Subcutaneous abdominal adipose tissue (tissue), 5 donors: ENCODE measurements around the gene FXYD2.
"Not testable (repeated sequence)": the region's sequence is repeated elsewhere in the genome, so short reads cannot be mapped to it uniquely, and the experiment has no call there.

Experiments
- H3K27ac ChIP-seq: one replicate; pipeline ENCODE4 v1.7.0; 2013; ENCODE audit warnings: low read depth, mild to moderate bottlenecking, inconsistent platforms, low read length, moderate library complexity
- H3K27me3 ChIP-seq, 5 donors: one replicate each; pipeline ENCODE4 v1.7.0; 2013; ENCODE audit warnings: low read length in 5 of 5, inconsistent platforms in 1 of 5; ENCODE audit not compliant: control insufficient read depth in 5 of 5, insufficient read depth in 4 of 5
- H3K36me3 ChIP-seq, 5 donors: one replicate each; pipeline ENCODE4 v1.7.0; 2013; ENCODE audit warnings: low read length in 5 of 5; ENCODE audit not compliant: control insufficient read depth in 5 of 5, insufficient read depth in 5 of 5
- H3K4me1 ChIP-seq, 5 donors: one replicate each; pipeline ENCODE4 v1.7.0; 2013; ENCODE audit warnings: low read length in 5 of 5, mild to moderate bottlenecking in 3 of 5, moderate library complexity in 1 of 5; ENCODE audit not compliant: control insufficient read depth in 5 of 5, insufficient read depth in 5 of 5
- H3K4me3 ChIP-seq, 5 donors: one replicate each; pipeline ENCODE4 v1.7.0; 2013; ENCODE audit warnings: low read length in 5 of 5, low read depth in 1 of 5
- H3K9ac ChIP-seq, 5 donors: one replicate each; pipeline ENCODE4 v1.7.0; 2013; ENCODE audit warnings: low read length in 5 of 5, mild to moderate bottlenecking in 4 of 5, moderate library complexity in 3 of 5
- H3K9me3 ChIP-seq, 5 donors: one replicate each; pipeline ENCODE4 v1.7.0; 2013; ENCODE audit warnings: low read length in 5 of 5; ENCODE audit not compliant: control insufficient read depth in 5 of 5
- donor health status: healthy.
- donor health status: healthy.
- donor health status: healthy.
- donor health status: healthy.
- donor health status: healthy.

The FXYD2 gene

GRCh38 chr11:117816846-117817367 is 7.6 kb downstream of the FXYD2 start:
- Histone ChIP-seq H3K27me3 (peaks cover 0 to 14% (median 0%) of the 10 kb centered on the region in 5 donors), H3K4me3 (peak overlapping the region in 3 of 5 donors; percentile 22 to 39 (median 38)), H3K36me3 (no peaks in the 10 kb centered on the region), H3K9ac (peak overlapping the region in 2 of 5 donors; percentile 1 to 41), H3K27ac (peak overlapping the region; percentile 30), H3K9me3 (no peaks in the 10 kb centered on the region), H3K4me1 (peaks cover 0 to 39% (median 34%) of the 10 kb centered on the region in 5 donors)

GRCh38 chr11:117816151-117816741 is 8.3 kb downstream of the FXYD2 start:
- peak overlapping the region; percentile 30 for H3K27ac ChIP-seq
- H3K9ac ChIP-seq = peak overlapping the region in 1 of 5 donors; percentile 22
- H3K9me3 ChIP-seq = no peaks in the 10 kb centered on the region
- H3K4me3 ChIP-seq = peak overlapping the region in 3 of 5 donors; percentile 17 to 39 (median 38)
- H3K4me1 ChIP-seq = peaks cover 0 to 39% (median 34%) of the 10 kb centered on the region in 5 donors
- no peaks in the 10 kb centered on the region for H3K36me3 ChIP-seq
- peaks cover 0 to 12% (median 0%) of the 10 kb centered on the region in 5 donors for H3K27me3 ChIP-seq

- Histone ChIP-seq H3K4me3 (no peak overlapping the region), H3K27ac (peak overlapping the region; percentile 46), H3K36me3 (no peaks in the 10 kb centered on the region), H3K27me3 (peaks cover 0 to 12% (median 0%) of the 10 kb centered on the region in 5 donors), H3K4me1 (peaks cover 0 to 39% (median 34%) of the 10 kb centered on the region in 5 donors), H3K9me3 (no peaks in the 10 kb centered on the region), H3K9ac (no peak overlapping the region)
Observed at GRCh38 chr11:117815262-117815803, 9.2 kb downstream of the FXYD2 start.

GRCh38 chr11:117814766-117815261 is 9.7 kb downstream of the FXYD2 start:
- Histone ChIP-seq H3K9ac (no peak overlapping the region), H3K9me3 (no peaks in the 10 kb centered on the region), H3K27ac (peak overlapping the region; percentile 46), H3K27me3 (peaks cover 0 to 13% (median 0%) of the 10 kb centered on the region in 5 donors), H3K4me1 (peaks cover under 1 to 40% (median 34%) of the 10 kb centered on the region in 5 donors), H3K4me3 (no peak overlapping the region), H3K36me3 (no peaks in the 10 kb centered on the region)

GRCh38 chr11:117814204-117814765 is 10.3 kb downstream of the FXYD2 start:
- no peaks in the 10 kb centered on the region for H3K9me3 ChIP-seq
- H3K4me3 ChIP-seq = no peak overlapping the region
- no peaks in the 10 kb centered on the region for H3K36me3 ChIP-seq
- H3K27ac ChIP-seq = no peak overlapping the region
- H3K4me1 ChIP-seq = peaks cover 4 to 45% (median 39%) of the 10 kb centered on the region in 5 donors
- H3K9ac ChIP-seq = no peak overlapping the region
- H3K27me3 ChIP-seq = peaks cover 0 to 19% (median 2%) of the 10 kb centered on the region in 5 donors

GRCh38 chr11:117810056-117810451 is 14.5 kb downstream of the FXYD2 start:
- not testable (repeated sequence) for H3K9me3 ChIP-seq, H3K27ac ChIP-seq, H3K9ac ChIP-seq, H3K4me3 ChIP-seq, H3K36me3 ChIP-seq
- peaks cover 2 to 18% (median 16%) of the 10 kb centered on the region in 5 donors for H3K27me3 ChIP-seq
- H3K4me1 ChIP-seq = peaks cover 4 to 25% (median 15%) of the 10 kb centered on the region in 5 donors

- H3K27ac ChIP-seq = no peak overlapping the region
- no peaks in the 10 kb centered on the region for H3K36me3 ChIP-seq
- peaks cover 2 to 18% (median 16%) of the 10 kb centered on the region in 5 donors for H3K27me3 ChIP-seq
- peaks cover 4 to 19% (median 8%) of the 10 kb centered on the region in 5 donors for H3K4me1 ChIP-seq
- peak overlapping the region in 1 of 5 donors; percentile 59 for H3K9ac ChIP-seq
- no peaks in the 10 kb centered on the region for H3K9me3 ChIP-seq
- H3K4me3 ChIP-seq = no peak overlapping the region
Observed at GRCh38 chr11:117809236-117810055, 15.1 kb downstream of the FXYD2 start.

GRCh38 chr11:117808784-117809183 is 15.8 kb downstream of the FXYD2 start:
- Histone ChIP-seq H3K4me3 (no peak overlapping the region), H3K4me1 (peaks cover 4 to 16% (median 6%) of the 10 kb centered on the region in 5 donors), H3K9me3 (no peaks in the 10 kb centered on the region), H3K9ac (no peak overlapping the region), H3K36me3 (no peaks in the 10 kb centered on the region), H3K27me3 (peaks cover 2 to 18% (median 13%) of the 10 kb centered on the region in 5 donors), H3K27ac (no peak overlapping the region)

- Histone ChIP-seq H3K27me3 (peaks cover 2 to 18% (median 13%) of the 10 kb centered on the region in 5 donors), H3K27ac (no peak overlapping the region), H3K4me3 (no peak overlapping the region), H3K9ac (no peak overlapping the region), H3K4me1 (peaks cover 4 to 16% (median 6%) of the 10 kb centered on the region in 5 donors), H3K36me3 (no peaks in the 10 kb centered on the region), H3K9me3 (no peaks in the 10 kb centered on the region)
Observed at GRCh38 chr11:117807482-117808327, 16.8 kb downstream of the FXYD2 start.
